ENCODE measurements around the gene SCARF2.

DNA sequence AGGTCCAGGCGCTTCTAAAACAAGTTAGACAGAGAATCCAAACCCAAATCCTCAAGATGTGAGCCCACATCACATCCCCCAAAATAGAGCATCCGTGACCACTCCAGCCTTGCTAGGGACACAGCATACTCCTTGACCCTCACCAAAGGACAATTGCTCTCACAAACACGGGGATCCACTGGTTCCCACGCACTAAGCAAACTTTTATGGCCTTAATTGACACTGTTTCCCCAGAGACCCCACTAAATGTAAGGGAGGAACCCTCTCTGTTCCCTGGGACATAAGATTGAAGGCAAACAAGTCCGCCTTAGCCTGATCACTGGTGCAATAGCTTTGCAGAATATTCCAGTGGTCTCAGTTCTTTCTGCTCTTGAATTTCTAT lies 23.6 kb downstream of the SCARF2 start:
- TF ChIP-seq, protein P1, sequence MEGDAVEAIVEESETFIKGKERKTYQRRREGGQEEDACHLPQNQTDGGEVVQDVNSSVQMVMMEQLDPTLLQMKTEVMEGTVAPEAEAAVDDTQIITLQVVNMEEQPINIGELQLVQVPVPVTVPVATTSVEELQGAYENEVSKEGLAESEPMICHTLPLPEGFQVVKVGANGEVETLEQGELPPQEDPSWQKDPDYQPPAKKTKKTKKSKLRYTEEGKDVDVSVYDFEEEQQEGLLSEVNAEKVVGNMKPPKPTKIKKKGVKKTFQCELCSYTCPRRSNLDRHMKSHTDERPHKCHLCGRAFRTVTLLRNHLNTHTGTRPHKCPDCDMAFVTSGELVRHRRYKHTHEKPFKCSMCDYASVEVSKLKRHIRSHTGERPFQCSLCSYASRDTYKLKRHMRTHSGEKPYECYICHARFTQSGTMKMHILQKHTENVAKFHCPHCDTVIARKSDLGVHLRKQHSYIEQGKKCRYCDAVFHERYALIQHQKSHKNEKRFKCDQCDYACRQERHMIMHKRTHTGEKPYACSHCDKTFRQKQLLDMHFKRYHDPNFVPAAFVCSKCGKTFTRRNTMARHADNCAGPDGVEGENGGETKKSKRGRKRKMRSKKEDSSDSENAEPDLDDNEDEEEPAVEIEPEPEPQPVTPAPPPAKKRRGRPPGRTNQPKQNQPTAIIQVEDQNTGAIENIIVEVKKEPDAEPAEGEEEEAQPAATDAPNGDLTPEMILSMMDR (conservative IDR thresholded peaks at IDR 0.05; ENCODE audit: low read depth, low read length), result no peak
- TF ChIP-seq EZH2 (IDR thresholded peaks at IDR 0.05; ENCODE audit: low read length, unreplicated experiment), result no peak

Measured in PC-3 (cell line).